AG10803 (cell line): Measurements from ENCODE around the gene RBP2.

Experiments used
- DNase-seq: peaks from one replicate; pipeline ENCODE4 v3.0.0; 2010; ENCODE audit warnings: low read depth
- H3K4me3 ChIP-seq: 2 replicates; pipeline ENCODE4 v1.5.1; 2011; ENCODE audit warnings: mild to moderate bottlenecking, low read length, control low read depth
- CTCF ChIP-seq: conservative IDR thresholded peaks from 2 replicates; pipeline ENCODE4 v1.5.1; 2011; ENCODE audit warnings: mild to moderate bottlenecking, low read length, control low read depth, inconsistent platforms

RBP2 gene

GRCh38 chr3:139439278-139439677 lies 37.0 kb downstream of the RBP2 start:
- no peak for DNase-seq
- no peak for TF ChIP-seq CTCF
- H3K4me3 ChIP-seq: no peak overlapping the region

GRCh38 chr3:139434764-139435307 lies 41.5 kb downstream of the RBP2 start:
- H3K4me3 ChIP-seq: no peak overlapping the region
- peak; percentile 76 for DNase-seq
- TF ChIP-seq CTCF: no peak

- TF ChIP-seq CTCF: no peak
- no peak for DNase-seq
- no peak overlapping the region for H3K4me3 ChIP-seq
Measured at GRCh38 chr3:139434228-139434627, 42.1 kb downstream of the RBP2 start.

DNA sequence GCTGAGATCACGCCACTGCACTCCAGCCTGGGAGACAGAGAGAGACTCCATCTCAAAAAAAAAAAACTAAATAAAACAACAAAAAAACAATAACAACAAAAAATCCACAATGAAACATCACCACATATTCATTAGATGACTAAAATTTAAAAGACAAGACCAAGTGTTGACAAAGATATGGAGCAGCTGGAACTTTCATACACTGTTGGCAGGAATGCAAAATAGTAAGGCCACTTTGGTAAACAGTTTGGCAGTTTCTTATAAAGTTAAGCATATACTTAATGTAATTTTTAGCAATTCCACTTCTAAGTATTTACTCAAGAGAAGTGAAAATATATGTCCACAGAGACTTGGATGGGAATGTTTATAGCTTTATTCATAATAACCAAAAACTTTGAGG lies 43.2 kb downstream of the RBP2 start:
- H3K4me3 ChIP-seq: no peak overlapping the region
- no peak for DNase-seq
- TF ChIP-seq CTCF: no peak

GRCh38 chr3:139430493-139430892 lies 45.8 kb downstream of the RBP2 start:
- no peak for DNase-seq
- no peak for TF ChIP-seq CTCF
- no peak overlapping the region for H3K4me3 ChIP-seq

DNA sequence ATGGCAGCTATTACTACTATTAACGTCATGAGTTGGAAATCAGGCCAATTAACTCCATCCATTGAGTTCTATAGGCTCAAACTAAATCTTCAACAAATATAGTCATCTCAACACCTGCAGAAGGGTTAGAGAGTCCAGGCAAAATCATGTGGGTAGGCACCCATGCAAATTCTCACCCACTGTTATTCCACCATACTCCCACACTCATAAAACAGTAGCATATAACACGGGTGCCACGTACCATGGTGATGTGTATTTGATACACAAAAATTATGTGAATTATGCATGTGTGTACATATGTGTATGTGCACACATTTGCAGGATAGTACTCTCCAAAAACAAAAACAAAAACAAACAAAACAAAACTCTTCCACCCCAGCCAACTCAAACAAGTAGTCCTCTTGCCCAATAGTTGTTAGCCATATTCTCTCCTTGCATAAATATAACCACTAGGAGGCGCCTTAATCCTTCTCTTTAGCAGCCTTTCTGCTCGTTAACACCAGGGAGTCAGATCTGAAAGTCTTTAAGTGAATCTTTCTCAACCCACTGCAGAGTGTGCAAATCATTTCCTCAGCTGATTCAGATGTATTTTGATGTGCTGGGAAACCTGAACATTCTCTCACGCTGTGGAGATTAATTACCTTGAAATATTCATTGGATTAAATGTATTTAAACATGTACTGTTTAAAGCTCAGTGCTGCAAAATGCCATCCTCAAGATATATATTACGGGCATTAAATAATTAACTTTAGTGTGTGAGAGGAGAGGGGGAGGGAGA lies 48.8 kb downstream of the RBP2 start:
- peak; percentile 81 for DNase-seq
- no peak overlapping the region for H3K4me3 ChIP-seq
- peak; percentile 87 for TF ChIP-seq CTCF

- H3K4me3 ChIP-seq: no peak overlapping the region
- DNase-seq: no peak
- TF ChIP-seq CTCF: no peak
Measured at GRCh38 chr3:139425745-139426400, 50.4 kb downstream of the RBP2 start.
